Measurements from ENCODE around the gene GABBR1.

Gene GABBR1

GRCh38 chr6:29510202-29510601, 122.8 kb downstream of the GABBR1 start:
- no peak overlapping the region for H3K27ac ChIP-seq (ENCODE audit: low read depth, low read length)
- no peaks in the 10 kb centered on the region for H3K27me3 ChIP-seq (ENCODE audit: control insufficient read depth, insufficient read depth, low read length)
- no peak overlapping the region for H3K4me3 ChIP-seq (ENCODE audit: low read depth, low read length)
- no peaks in the 10 kb centered on the region for H3K36me3 ChIP-seq (ENCODE audit: control insufficient read depth, insufficient read depth, low read length)
- H3K9me3 ChIP-seq (ENCODE audit: control insufficient read depth, insufficient read depth, low read depth, low read length) = no peaks in the 10 kb centered on the region; the same call in 1 of the 2 replicates
- H3K4me1 ChIP-seq (ENCODE audit: control insufficient read depth, insufficient read depth, low read length) = peaks cover 3% of the 10 kb centered on the region; the same call in 1 of the 2 replicates
- no peak overlapping the region for H3K9ac ChIP-seq (ENCODE audit: low read length)

Measured in HUES6 (cell line).